Vagina (tissue), 2 donors: ENCODE measurements around the gene PPOX. TPM values are rescaled to one million over a fixed set of nuclear protein-coding genes. Genes with fewer than 3 reads are reported as not detected.

Experiments
- DNase-seq, 2 donors: peaks; one replicate each; pipeline ENCODE4 v3.0.0-alpha.2; 2017; ENCODE audit errors: extremely low spot score in 2 of 2
- H3K27ac ChIP-seq: fragments of 200-600 bp; sonication (generic); one replicate; pipeline ENCODE4 v1.5.1; 2019
- H3K27me3 ChIP-seq: fragments of 200-600 bp; sonication (generic); one replicate; pipeline ENCODE4 v1.5.1; 2019
- H3K36me3 ChIP-seq, 2 donors: fragments of 200-600 bp; sonication (generic); one replicate each; pipeline ENCODE4 v1.5.1; 2017 to 2019
- H3K4me1 ChIP-seq: fragments of 200-600 bp; sonication (generic); one replicate; pipeline ENCODE4 v1.5.1; 2019
- H3K4me3 ChIP-seq, 2 donors: fragments of 200-600 bp; sonication (generic); 1 replicate in 1 of 2; 2 replicates in 1 of 2; pipeline ENCODE4 v1.5.1; 2016 to 2019
- H3K9me3 ChIP-seq: fragments of 200-600 bp; sonication (generic); one replicate; pipeline ENCODE4 v1.5.1; 2019
- POLR2A ChIP-seq, 2 donors: fragments of 450-650 bp; IDR thresholded peaks; one replicate each; pipeline ENCODE4 v1.6.1; 2017; ENCODE audit warnings: antibody characterized with exemption in 2 of 2, mild to moderate bottlenecking in 2 of 2, moderate library complexity in 2 of 2
- POLR2AphosphoS5 ChIP-seq, 2 donors: sonication (generic); formaldehyde crosslinking; IDR thresholded peaks; one replicate each; pipeline ENCODE4 v1.9.0; 2017; ENCODE audit warnings: antibody characterized with exemption in 2 of 2, mild to moderate bottlenecking in 2 of 2, low read depth in 1 of 2; ENCODE audit not compliant: insufficient read depth in 1 of 2
- intact Hi-C: fragments of 100-400 bp; cut with DNase I; formaldehyde crosslinking; loops from one replicate; pipeline ENCODE4 v1.15.1; 2023
- total RNA-seq: library from RNA; depleted of rRNA; stranded (reverse); fragments of >200 nt; gene quantifications from one replicate; pipeline ENCODE4 v1.2.3, GENCODE V29; 2016
- TF ChIP-seq, protein P1 (sequence below), 3 experiments: fragments of 450-650 bp in 2 of 3; fragments of 200-600 bp in 1 of 3; sonication (generic) in 1 of 3; IDR thresholded peaks; one replicate each; pipeline ENCODE4 v1.5.1; 2017 to 2019; ENCODE audit warnings: antibody characterized with exemption in 3 of 3, mild to moderate bottlenecking in 2 of 3, moderate library complexity in 2 of 3

The PPOX gene
- total RNA-seq, 1 donor from 2014 or later = 16.7 TPM

DNA sequence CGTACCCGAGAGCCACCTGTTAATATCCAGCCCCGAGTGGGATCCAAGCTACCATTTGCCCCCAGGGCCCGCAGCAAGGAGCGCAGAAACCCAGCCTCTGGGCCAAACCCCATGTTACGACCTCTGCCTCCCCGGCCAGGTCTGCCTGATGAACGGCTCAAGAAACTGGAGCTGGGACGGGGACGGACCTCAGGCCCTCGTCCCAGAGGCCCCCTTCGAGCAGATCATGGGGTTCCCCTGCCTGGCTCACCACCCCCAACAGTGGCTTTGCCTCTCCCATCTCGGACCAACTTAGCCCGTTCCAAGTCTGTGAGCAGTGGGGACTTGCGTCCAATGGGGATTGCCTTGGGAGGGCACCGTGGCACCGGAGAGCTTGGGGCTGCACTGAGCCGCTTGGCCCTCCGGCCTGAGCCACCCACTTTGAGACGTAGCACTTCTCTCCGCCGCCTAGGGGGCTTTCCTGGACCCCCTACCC, 5.5 kb upstream of the PPOX start:
- intact Hi-C loops = no loop called here
- DNase-seq = peak in 1 of 2 donors; percentile 85
- no peak overlapping the region for H3K27ac ChIP-seq
- TF ChIP-seq POLR2AphosphoS5 (IDR thresholded peaks at IDR 0.05; ENCODE audit: insufficient read depth in 1 of 2, low read depth in 1 of 2) (no peak), POLR2A (IDR thresholded peaks at IDR 0.05) (no peak)
- TF ChIP-seq, protein P1, sequence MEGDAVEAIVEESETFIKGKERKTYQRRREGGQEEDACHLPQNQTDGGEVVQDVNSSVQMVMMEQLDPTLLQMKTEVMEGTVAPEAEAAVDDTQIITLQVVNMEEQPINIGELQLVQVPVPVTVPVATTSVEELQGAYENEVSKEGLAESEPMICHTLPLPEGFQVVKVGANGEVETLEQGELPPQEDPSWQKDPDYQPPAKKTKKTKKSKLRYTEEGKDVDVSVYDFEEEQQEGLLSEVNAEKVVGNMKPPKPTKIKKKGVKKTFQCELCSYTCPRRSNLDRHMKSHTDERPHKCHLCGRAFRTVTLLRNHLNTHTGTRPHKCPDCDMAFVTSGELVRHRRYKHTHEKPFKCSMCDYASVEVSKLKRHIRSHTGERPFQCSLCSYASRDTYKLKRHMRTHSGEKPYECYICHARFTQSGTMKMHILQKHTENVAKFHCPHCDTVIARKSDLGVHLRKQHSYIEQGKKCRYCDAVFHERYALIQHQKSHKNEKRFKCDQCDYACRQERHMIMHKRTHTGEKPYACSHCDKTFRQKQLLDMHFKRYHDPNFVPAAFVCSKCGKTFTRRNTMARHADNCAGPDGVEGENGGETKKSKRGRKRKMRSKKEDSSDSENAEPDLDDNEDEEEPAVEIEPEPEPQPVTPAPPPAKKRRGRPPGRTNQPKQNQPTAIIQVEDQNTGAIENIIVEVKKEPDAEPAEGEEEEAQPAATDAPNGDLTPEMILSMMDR (IDR thresholded peaks at IDR 0.05) = no peak
- H3K4me1 ChIP-seq = peaks cover 44% of the 10 kb centered on the region
- H3K4me3 ChIP-seq = peak overlapping the region in 1 of 2 donors; percentile 98
- H3K36me3 ChIP-seq = peaks cover 0 to 32% of the 10 kb centered on the region in 2 donors
- no peaks in the 10 kb centered on the region for H3K9me3 ChIP-seq
- no peaks in the 10 kb centered on the region for H3K27me3 ChIP-seq

DNA sequence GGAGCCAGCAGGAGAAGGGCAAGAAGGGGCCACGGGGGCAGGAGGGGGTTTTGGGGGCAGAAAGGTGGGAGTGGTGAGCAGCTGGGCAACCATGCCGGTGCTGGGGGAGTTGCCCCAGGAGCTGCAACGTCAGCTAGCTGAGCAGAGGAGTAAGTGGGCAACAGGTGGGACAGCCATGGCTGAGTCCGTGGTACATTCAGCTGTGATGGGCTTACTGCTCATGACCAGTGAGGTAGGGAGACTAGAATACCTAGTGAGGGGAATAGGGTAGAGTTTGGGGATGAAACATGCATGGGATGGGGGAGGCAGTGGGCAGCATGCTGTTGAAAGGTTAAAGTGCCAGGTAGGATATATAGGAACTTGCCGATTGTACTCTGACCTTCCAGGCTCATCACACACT, 4.6 kb upstream of the PPOX start:
- Histone ChIP-seq H3K27ac (no peak overlapping the region), H3K9me3 (no peaks in the 10 kb centered on the region), H3K27me3 (no peaks in the 10 kb centered on the region), H3K4me3 (no peak overlapping the region), H3K36me3 (peaks cover 0 to 30% of the 10 kb centered on the region in 2 donors), H3K4me1 (peaks cover 47% of the 10 kb centered on the region)
- no peak for DNase-seq
- TF ChIP-seq, protein P1 (IDR thresholded peaks at IDR 0.05) = no peak
- no peak for TF ChIP-seq POLR2A (IDR thresholded peaks at IDR 0.05)
- no peak for TF ChIP-seq POLR2AphosphoS5 (IDR thresholded peaks at IDR 0.05; ENCODE audit: insufficient read depth in 1 of 2, low read depth in 1 of 2)
- intact Hi-C loops = no loop called here

DNA sequence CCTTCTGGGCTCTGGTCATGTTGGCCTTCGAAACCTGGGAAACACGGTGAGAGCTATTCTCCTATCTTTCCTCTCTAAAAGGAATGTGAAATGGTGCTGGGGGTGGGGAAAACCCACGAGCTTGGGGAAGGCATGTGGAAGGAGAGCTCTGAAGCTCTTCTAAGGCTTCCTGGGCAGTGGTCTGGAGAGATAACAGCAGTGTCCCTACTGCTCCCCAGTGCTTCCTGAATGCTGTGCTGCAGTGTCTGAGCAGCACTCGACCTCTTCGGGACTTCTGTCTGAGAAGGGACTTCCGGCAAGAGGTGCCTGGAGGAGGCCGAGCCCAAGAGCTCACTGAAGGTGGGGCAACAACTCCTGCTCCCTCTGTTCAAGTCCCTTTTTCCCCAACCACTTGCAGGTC, 4.2 kb upstream of the PPOX start:
- Histone ChIP-seq H3K9me3 (no peaks in the 10 kb centered on the region), H3K27ac (no peak overlapping the region), H3K27me3 (no peaks in the 10 kb centered on the region), H3K36me3 (peaks cover 0 to 26% of the 10 kb centered on the region in 2 donors), H3K4me1 (peaks cover 51% of the 10 kb centered on the region), H3K4me3 (no peak overlapping the region)
- TF ChIP-seq, protein P1 (IDR thresholded peaks at IDR 0.05) = no peak
- TF ChIP-seq POLR2A (IDR thresholded peaks at IDR 0.05) = no peak
- TF ChIP-seq POLR2AphosphoS5 (IDR thresholded peaks at IDR 0.05; ENCODE audit: insufficient read depth in 1 of 2, low read depth in 1 of 2) = no peak
- intact Hi-C loops = no loop called here
- DNase-seq = no peak

DNA sequence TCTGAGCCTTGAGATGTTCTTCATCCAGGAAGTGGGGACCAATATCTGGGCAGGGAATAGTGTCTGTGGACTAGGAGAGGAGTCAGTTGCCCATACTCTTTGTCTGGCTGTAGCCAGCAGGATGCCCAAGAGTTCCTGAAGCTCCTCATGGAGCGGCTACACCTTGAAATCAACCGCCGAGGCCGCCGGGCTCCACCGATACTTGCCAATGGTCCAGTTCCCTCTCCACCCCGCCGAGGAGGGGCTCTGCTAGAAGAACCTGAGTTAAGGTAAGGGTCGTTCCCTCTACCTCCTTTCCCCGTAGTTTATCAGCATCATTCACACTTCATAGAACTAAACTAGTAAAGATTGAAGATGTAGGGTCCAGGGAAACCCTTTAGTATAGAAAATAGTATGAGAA, 3.4 kb upstream of the PPOX start:
- H3K4me3 ChIP-seq = no peak overlapping the region
- TF ChIP-seq, protein P1 (IDR thresholded peaks at IDR 0.05) = no peak
- TF ChIP-seq POLR2AphosphoS5 (IDR thresholded peaks at IDR 0.05; ENCODE audit: insufficient read depth in 1 of 2, low read depth in 1 of 2) = no peak
- TF ChIP-seq POLR2A (IDR thresholded peaks at IDR 0.05) = no peak
- intact Hi-C loops = no loop called here
- H3K4me1 ChIP-seq = peaks cover 58% of the 10 kb centered on the region
- H3K27me3 ChIP-seq = no peaks in the 10 kb centered on the region
- H3K27ac ChIP-seq = no peak overlapping the region
- peaks cover 0 to 23% of the 10 kb centered on the region in 2 donors for H3K36me3 ChIP-seq
- no peak for DNase-seq
- H3K9me3 ChIP-seq = no peaks in the 10 kb centered on the region

DNA sequence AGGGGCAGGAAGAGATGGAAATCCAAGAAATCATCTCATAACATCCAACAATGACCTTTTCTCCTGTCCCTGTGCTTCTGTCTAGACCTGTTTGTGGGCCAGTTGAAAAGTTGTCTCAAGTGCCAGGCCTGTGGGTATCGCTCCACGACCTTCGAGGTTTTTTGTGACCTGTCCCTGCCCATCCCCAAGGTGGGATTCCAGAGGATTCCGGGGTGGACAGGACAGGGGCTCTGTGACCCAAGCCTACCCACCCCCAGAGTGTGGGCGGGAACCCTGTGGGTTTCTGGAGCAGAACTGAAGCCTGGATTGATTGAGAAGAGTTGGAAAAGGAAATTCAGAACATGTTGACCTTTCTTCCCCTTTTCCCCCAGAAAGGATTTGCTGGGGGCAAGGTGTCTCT, 2.4 kb upstream of the PPOX start:
- intact Hi-C loops = no loop called here
- DNase-seq = no peak
- Histone ChIP-seq H3K4me1 (peaks cover 57% of the 10 kb centered on the region), H3K9me3 (no peaks in the 10 kb centered on the region), H3K27ac (no peak overlapping the region), H3K27me3 (no peaks in the 10 kb centered on the region), H3K36me3 (peaks cover 0 to 21% of the 10 kb centered on the region in 2 donors), H3K4me3 (no peak overlapping the region)
- TF ChIP-seq, protein P1 (IDR thresholded peaks at IDR 0.05) = no peak
- TF ChIP-seq POLR2A (IDR thresholded peaks at IDR 0.05) (no peak), POLR2AphosphoS5 (IDR thresholded peaks at IDR 0.05; ENCODE audit: insufficient read depth in 1 of 2, low read depth in 1 of 2) (no peak)
